Measurements from ENCODE around the gene ZSCAN29.

The ZSCAN29 gene

GRCh38 chr15:43317566-43318184 lies 53.2 kb downstream of the ZSCAN29 start:
- H3K4me1 ChIP-seq (ENCODE audit: insufficient read depth, insufficient read length), result no peaks in the 10 kb centered on the region
- no peaks in the 10 kb centered on the region for H3K36me3 ChIP-seq (ENCODE audit: insufficient read depth, insufficient read length, low read length)
- H3K9ac ChIP-seq (ENCODE audit: insufficient read length, low read depth), result no peak overlapping the region
- no peak for DNase-seq (ENCODE audit: low read depth, low spot score)
- no peak overlapping the region for H3K4me3 ChIP-seq (ENCODE audit: insufficient read length, low read depth)
- no peaks in the 10 kb centered on the region for H3K9me3 ChIP-seq (ENCODE audit: insufficient read depth, low read length)
- no peak for TF ChIP-seq ZNF274 (IDR thresholded peaks at IDR 0.05; ENCODE audit: low read depth, low read length)
- no peak for TF ChIP-seq YY1 (IDR thresholded peaks at IDR 0.05; ENCODE audit: insufficient read depth, insufficient read length)
- TF ChIP-seq SUZ12 (IDR thresholded peaks at IDR 0.05; ENCODE audit: extremely low read depth, insufficient read depth, insufficient read length), result no peak
- H3K27me3 ChIP-seq (ENCODE audit: insufficient read depth, insufficient read length), result no peaks in the 10 kb centered on the region

- Histone ChIP-seq H3K27me3 (ENCODE audit: insufficient read depth, insufficient read length) (no peaks in the 10 kb centered on the region), H3K4me3 (ENCODE audit: insufficient read length, low read depth) (no peak overlapping the region), H3K9ac (ENCODE audit: insufficient read length, low read depth) (no peak overlapping the region), H3K9me3 (ENCODE audit: insufficient read depth, low read length) (no peaks in the 10 kb centered on the region), H3K4me1 (ENCODE audit: insufficient read depth, insufficient read length) (no peaks in the 10 kb centered on the region), H3K36me3 (ENCODE audit: insufficient read depth, insufficient read length, low read length) (no peaks in the 10 kb centered on the region)
- TF ChIP-seq ZNF274 (IDR thresholded peaks at IDR 0.05; ENCODE audit: low read depth, low read length), result no peak
- TF ChIP-seq YY1 (IDR thresholded peaks at IDR 0.05; ENCODE audit: insufficient read depth, insufficient read length), result no peak
- TF ChIP-seq SUZ12 (IDR thresholded peaks at IDR 0.05; ENCODE audit: extremely low read depth, insufficient read depth, insufficient read length), result no peak
- DNase-seq (ENCODE audit: low read depth, low spot score), result no peak
These were observed 53.9 kb downstream of the ZSCAN29 start for GRCh38 chr15:43316971-43317346.

GRCh38 chr15:43316016-43316970 lies 54.5 kb downstream of the ZSCAN29 start:
- H3K4me1 ChIP-seq (ENCODE audit: insufficient read depth, insufficient read length), result no peaks in the 10 kb centered on the region
- TF ChIP-seq SUZ12 (IDR thresholded peaks at IDR 0.05; ENCODE audit: extremely low read depth, insufficient read depth, insufficient read length) (no peak), YY1 (IDR thresholded peaks at IDR 0.05; ENCODE audit: insufficient read depth, insufficient read length) (no peak), ZNF274 (IDR thresholded peaks at IDR 0.05; ENCODE audit: low read depth, low read length) (no peak)
- DNase-seq (ENCODE audit: low read depth, low spot score), result no peak

GRCh38 chr15:43314171-43314570 lies 56.7 kb downstream of the ZSCAN29 start:
- TF ChIP-seq SUZ12 (IDR thresholded peaks at IDR 0.05; ENCODE audit: extremely low read depth, insufficient read depth, insufficient read length) (no peak), ZNF274 (IDR thresholded peaks at IDR 0.05; ENCODE audit: low read depth, low read length) (no peak), YY1 (IDR thresholded peaks at IDR 0.05; ENCODE audit: insufficient read depth, insufficient read length) (no peak)
- H3K4me1 ChIP-seq (ENCODE audit: insufficient read depth, insufficient read length), result no peaks in the 10 kb centered on the region
- DNase-seq (ENCODE audit: low read depth, low spot score), result no peak
- no peaks in the 10 kb centered on the region for H3K9me3 ChIP-seq (ENCODE audit: insufficient read depth, low read length)
- H3K27me3 ChIP-seq (ENCODE audit: insufficient read depth, insufficient read length), result no peaks in the 10 kb centered on the region
- no peak overlapping the region for H3K9ac ChIP-seq (ENCODE audit: insufficient read length, low read depth)
- no peaks in the 10 kb centered on the region for H3K36me3 ChIP-seq (ENCODE audit: insufficient read depth, insufficient read length, low read length)
- no peak overlapping the region for H3K4me3 ChIP-seq (ENCODE audit: insufficient read length, low read depth)

More at GRCh38 chr15:43316016-43316970, 54.5 kb downstream of the ZSCAN29 start:
- H3K9ac ChIP-seq (ENCODE audit: insufficient read length, low read depth), result no peak overlapping the region
- no peaks in the 10 kb centered on the region for H3K9me3 ChIP-seq (ENCODE audit: insufficient read depth, low read length)
- no peaks in the 10 kb centered on the region for H3K27me3 ChIP-seq (ENCODE audit: insufficient read depth, insufficient read length)
- H3K36me3 ChIP-seq (ENCODE audit: insufficient read depth, insufficient read length, low read length), result no peaks in the 10 kb centered on the region
- H3K4me3 ChIP-seq (ENCODE audit: insufficient read length, low read depth), result no peak overlapping the region

- no peaks in the 10 kb centered on the region for H3K9me3 ChIP-seq (ENCODE audit: insufficient read depth, low read length)
- no peaks in the 10 kb centered on the region for H3K27me3 ChIP-seq (ENCODE audit: insufficient read depth, insufficient read length)
- DNase-seq (ENCODE audit: low read depth, low spot score), result no peak
These were observed 58.5 kb downstream of the ZSCAN29 start for GRCh38 chr15:43312378-43312777.

More at GRCh38 chr15:43312378-43312777, 58.5 kb downstream of the ZSCAN29 start:
- Histone ChIP-seq H3K36me3 (ENCODE audit: insufficient read depth, insufficient read length, low read length) (no peaks in the 10 kb centered on the region), H3K4me3 (ENCODE audit: insufficient read length, low read depth) (no peak overlapping the region), H3K4me1 (ENCODE audit: insufficient read depth, insufficient read length) (no peaks in the 10 kb centered on the region), H3K9ac (ENCODE audit: insufficient read length, low read depth) (no peak overlapping the region)
- TF ChIP-seq SUZ12 (IDR thresholded peaks at IDR 0.05; ENCODE audit: extremely low read depth, insufficient read depth, insufficient read length), result no peak
- no peak for TF ChIP-seq ZNF274 (IDR thresholded peaks at IDR 0.05; ENCODE audit: low read depth, low read length)
- no peak for TF ChIP-seq YY1 (IDR thresholded peaks at IDR 0.05; ENCODE audit: insufficient read depth, insufficient read length)
